ENCODE results near the gene DYNLRB1. TPM values are rescaled to one million over a fixed set of nuclear protein-coding genes. Genes with fewer than 3 reads are reported as not detected.
A peak's percentile ranks its signal among the peaks of the same experiment; 100 is the strongest.

The DYNLRB1 gene
- total and polyA plus RNA-seq, 2 of the 13 experiments (the other 11 are each of a cell fraction or from before 2014, with no cell fraction given) = 140 to 244 TPM

GRCh38 chr20:34511891-34512265, 4.3 kb upstream of the DYNLRB1 start (continued):
- peak; percentile 44 for TF ChIP-seq CREM (IDR thresholded peaks at IDR 0.05)
- TF ChIP-seq CREM (CRISPR knock-in tag; IDR thresholded peaks at IDR 0.05) = no peak
- TF ChIP-seq ARID2 (CRISPR knock-in tag; IDR thresholded peaks at IDR 0.05; ENCODE audit: borderline replicate concordance) = peak; percentile 67; the same call in 1 of the 2 replicates
- 0 out of 2 replicates have a peak, but pooled peaks have one; percentile 51 for TF ChIP-seq ZNF44 (CRISPR knock-in tag; IDR thresholded peaks at IDR 0.05)
- 0 out of 2 replicates have a peak, but pooled peaks have one; percentile 21 for TF ChIP-seq ZNF609 (CRISPR knock-in tag; IDR thresholded peaks at IDR 0.05; ENCODE audit: borderline replicate concordance)
- no peak for TF ChIP-seq IRX3 (CRISPR knock-in tag; IDR thresholded peaks at IDR 0.05; ENCODE audit: borderline replicate concordance, low read depth)
- 0 out of 2 replicates have a peak, but pooled peaks have one; percentile 26 for TF ChIP-seq ZNF317 (CRISPR knock-in tag; IDR thresholded peaks at IDR 0.05)
- no peak for TF ChIP-seq ZC3H13 (CRISPR knock-in tag; IDR thresholded peaks at IDR 0.05)
- TF ChIP-seq ELF4 (CRISPR knock-in tag; IDR thresholded peaks at IDR 0.05; ENCODE audit: borderline replicate concordance) = 0 out of 2 replicates have a peak, but pooled peaks have one; percentile 42
- peak; percentile 3; the same call in 1 of the 2 replicates for TF ChIP-seq YEATS4 (CRISPR knock-in tag; IDR thresholded peaks at IDR 0.05; ENCODE audit: borderline replicate concordance)
- no peak for TF ChIP-seq POLR2AphosphoS2 (IDR thresholded peaks at IDR 0.05; ENCODE audit: low read depth, low read length)
- peak; percentile 70 for TF ChIP-seq ZFY (CRISPR knock-in tag; IDR thresholded peaks at IDR 0.05)
- TF ChIP-seq ZNF564 (CRISPR knock-in tag; IDR thresholded peaks at IDR 0.05) = 0 out of 2 replicates have a peak, but pooled peaks have one; percentile 18
- TF ChIP-seq ZNF781 (CRISPR knock-in tag; IDR thresholded peaks at IDR 0.05; ENCODE audit: borderline replicate concordance, not compliant biosample characterization) = no peak
- TF ChIP-seq NCOA1 (CRISPR knock-in tag; IDR thresholded peaks at IDR 0.05) = no peak; the same call in 1 of the 2 replicates
- peak; percentile 10; the same call in 1 of the 2 replicates for TF ChIP-seq SIN3A (IDR thresholded peaks at IDR 0.05; ENCODE audit: borderline replicate concordance, low read depth, low read length)
- TF ChIP-seq ZMYM3 (CRISPR knock-in tag; IDR thresholded peaks at IDR 0.05) = 0 out of 2 replicates have a peak, but pooled peaks have one; percentile 14
- TF ChIP-seq ZNF883 (CRISPR knock-in tag; IDR thresholded peaks at IDR 0.05; ENCODE audit: not compliant biosample characterization) = no peak
- TF ChIP-seq TEAD3 (CRISPR knock-in tag; optimal IDR thresholded peaks at IDR 0.05; ENCODE audit: borderline replicate concordance) = peak; percentile 4
- TF ChIP-seq HMG20A (CRISPR knock-in tag; IDR thresholded peaks at IDR 0.05; ENCODE audit: borderline replicate concordance) = peak; percentile 26; the same call in 1 of the 2 replicates
- TF ChIP-seq AFF4 (CRISPR knock-in tag; IDR thresholded peaks at IDR 0.05) = no peak
- TF ChIP-seq TBX2 (CRISPR knock-in tag; IDR thresholded peaks at IDR 0.05; ENCODE audit: borderline replicate concordance) = 0 out of 2 replicates have a peak, but pooled peaks have one; percentile 25
- 0 out of 2 replicates have a peak, but pooled peaks have one; percentile 26 for TF ChIP-seq ZNF788 (CRISPR knock-in tag; IDR thresholded peaks at IDR 0.05; ENCODE audit: borderline replicate concordance)

All from HepG2 (cell line).